IgD-negative memory B cell (primary cell): ENCODE data around the gene S100A11. TPM values are rescaled to one million over a fixed set of nuclear protein-coding genes. Genes with fewer than 3 reads are reported as not detected.
A peak's percentile ranks its signal among the peaks of the same experiment; 100 is the strongest.

Experiments
- H3K27ac Mint-ChIP-seq, 3 donors: one replicate each; pipeline ENCODE4 v1.8.0; 2020 to 2022; ENCODE audit warnings: mild to moderate bottlenecking in 3 of 3, mixed read lengths in 3 of 3, moderate library complexity in 1 of 3
- H3K27me3 Mint-ChIP-seq: one replicate; pipeline ENCODE4 v1.8.0; 2021; ENCODE audit warnings: mixed read lengths
- H3K36me3 Mint-ChIP-seq: one replicate; pipeline ENCODE4 v1.8.0; 2020; ENCODE audit warnings: mild to moderate bottlenecking, mixed read lengths
- H3K4me1 Mint-ChIP-seq, 3 donors: one replicate each; pipeline ENCODE4 v1.8.0; 2020 to 2022; ENCODE audit warnings: mixed read lengths in 3 of 3, mild to moderate bottlenecking in 1 of 3
- H3K4me3 Mint-ChIP-seq, 4 donors: one replicate each; pipeline ENCODE4 v1.8.0; 2020 to 2022; ENCODE audit warnings: mild to moderate bottlenecking in 4 of 4, mixed read lengths in 4 of 4, moderate library complexity in 3 of 4
- H3K9me3 Mint-ChIP-seq, 3 donors: one replicate each; pipeline ENCODE4 v1.8.0; 2020 to 2021; ENCODE audit warnings: mixed read lengths in 3 of 3, mild to moderate bottlenecking in 1 of 3
- polyA plus RNA-seq: library from polyadenylated mRNA; unstranded; fragments of 300-500 nt; fragmentation: Illumina TruSeq; gene quantifications from one replicate; pipeline ENCODE4 v1.2.3, GENCODE V29; 2021

S100A11 gene
- polyA plus RNA-seq, 1 donor from 2014 or later = 140 TPM

- Mint-ChIP-seq H3K27ac (peak overlapping the region; percentile 87 to 97 (median 94)), H3K27me3 (peaks cover 2% of the 10 kb centered on the region), H3K9me3 (no peaks in the 10 kb centered on the region), H3K4me1 (peaks cover 10 to 17% (median 16%) of the 10 kb centered on the region in 3 donors), H3K36me3 (no peaks in the 10 kb centered on the region), H3K4me3 (peak overlapping the region; percentile 55 to 92 (median 74))
These were observed 11.7 kb upstream of the S100A11 start for GRCh38 chr1:152048416-152049009.

DNA sequence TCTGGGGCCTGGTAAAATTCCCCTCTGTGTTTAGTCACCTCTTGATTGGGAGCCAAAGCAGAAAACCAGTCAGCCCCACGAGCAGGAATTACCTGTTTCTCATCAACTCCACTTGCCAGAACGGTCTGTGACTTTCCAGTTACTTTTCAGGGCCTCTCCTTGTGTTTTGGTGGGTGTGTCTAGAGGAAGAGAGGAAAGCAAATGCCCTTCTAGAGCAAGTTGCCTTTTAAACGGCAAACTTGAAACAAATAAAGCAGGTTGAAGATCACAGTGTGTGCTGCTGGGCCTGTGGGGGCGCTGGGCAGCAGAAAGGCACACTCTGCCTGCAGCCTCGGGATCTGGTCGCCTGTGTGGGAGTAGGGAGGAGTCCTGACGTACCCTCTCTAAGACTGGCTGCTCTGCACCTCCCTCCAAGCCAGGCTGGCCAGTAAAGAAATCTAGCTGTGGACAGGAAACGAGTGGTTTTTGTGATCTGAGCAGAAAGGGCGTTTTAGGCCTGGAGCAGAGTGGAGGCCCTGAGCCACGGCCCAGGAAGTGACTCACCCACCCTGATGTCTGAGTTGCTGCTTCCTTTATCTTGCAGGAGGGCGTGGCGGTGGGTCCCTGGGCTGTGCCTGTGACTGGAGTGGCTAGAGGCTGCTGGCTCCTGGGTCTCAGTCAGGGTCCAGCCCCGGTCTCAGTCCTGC lies 11.1 kb upstream of the S100A11 start:
- peaks cover 2% of the 10 kb centered on the region for H3K27me3 Mint-ChIP-seq

GRCh38 chr1:152047413-152047729 lies 10.6 kb upstream of the S100A11 start:
- Mint-ChIP-seq H3K36me3 (no peaks in the 10 kb centered on the region), H3K9me3 (no peaks in the 10 kb centered on the region), H3K4me1 (peaks cover 10 to 15% (median 13%) of the 10 kb centered on the region in 3 donors), H3K4me3 (peak overlapping the region in 3 of 4 donors; percentile 55 to 92 (median 72)), H3K27me3 (no peaks in the 10 kb centered on the region), H3K27ac (peak overlapping the region; percentile 87 to 97 (median 94))

More for the DNA sequence above, 11.1 kb upstream of the S100A11 start:
- peaks cover 10 to 17% (median 16%) of the 10 kb centered on the region in 3 donors for H3K4me1 Mint-ChIP-seq
- no peaks in the 10 kb centered on the region for H3K36me3 Mint-ChIP-seq
- H3K27ac Mint-ChIP-seq = peak overlapping the region; percentile 87 to 97 (median 94)
- H3K4me3 Mint-ChIP-seq = peak overlapping the region; percentile 55 to 92 (median 74)
- no peaks in the 10 kb centered on the region for H3K9me3 Mint-ChIP-seq

- Mint-ChIP-seq H3K27ac (no peak overlapping the region), H3K4me3 (no peak overlapping the region), H3K9me3 (no peaks in the 10 kb centered on the region), H3K4me1 (peaks cover 10 to 15% (median 13%) of the 10 kb centered on the region in 3 donors), H3K27me3 (no peaks in the 10 kb centered on the region), H3K36me3 (no peaks in the 10 kb centered on the region)
These were observed 7.6 kb upstream of the S100A11 start for GRCh38 chr1:152044386-152044785.

GRCh38 chr1:152043870-152044269 lies 7.1 kb upstream of the S100A11 start:
- Mint-ChIP-seq H3K27ac (no peak overlapping the region), H3K27me3 (no peaks in the 10 kb centered on the region), H3K4me1 (peaks cover 10 to 15% (median 13%) of the 10 kb centered on the region in 3 donors), H3K36me3 (no peaks in the 10 kb centered on the region), H3K9me3 (no peaks in the 10 kb centered on the region), H3K4me3 (no peak overlapping the region)

- H3K4me1 Mint-ChIP-seq = peaks cover 7 to 9% (median 8%) of the 10 kb centered on the region in 3 donors
- H3K36me3 Mint-ChIP-seq = no peaks in the 10 kb centered on the region
- no peak overlapping the region for H3K4me3 Mint-ChIP-seq
- no peaks in the 10 kb centered on the region for H3K9me3 Mint-ChIP-seq
- H3K27ac Mint-ChIP-seq = no peak overlapping the region
- H3K27me3 Mint-ChIP-seq = no peaks in the 10 kb centered on the region
These were observed 5.2 kb upstream of the S100A11 start for GRCh38 chr1:152042030-152042429.

DNA sequence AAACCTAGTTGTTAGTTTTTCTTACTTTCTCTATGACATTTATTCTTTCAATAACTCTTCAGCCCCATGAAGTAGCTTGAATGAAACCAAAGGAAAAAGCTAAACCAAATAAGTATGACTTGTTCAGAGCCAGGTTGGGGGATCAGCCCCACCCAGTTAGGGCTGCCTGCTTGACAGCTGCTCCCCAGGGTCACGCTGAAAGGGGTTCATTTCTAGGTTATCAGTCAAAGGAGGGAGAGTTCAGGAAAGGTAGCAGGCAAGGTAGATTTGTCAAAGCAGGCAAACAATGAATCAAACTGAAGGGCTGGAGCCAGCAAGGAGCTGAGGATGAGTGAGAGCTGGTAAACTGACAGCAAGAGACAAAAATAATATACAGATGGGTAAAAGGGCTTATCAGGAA lies 3.1 kb upstream of the S100A11 start:
- Mint-ChIP-seq H3K27ac (no peak overlapping the region), H3K36me3 (no peaks in the 10 kb centered on the region), H3K4me3 (no peak overlapping the region), H3K4me1 (peaks cover 20 to 25% (median 21%) of the 10 kb centered on the region in 3 donors), H3K9me3 (no peaks in the 10 kb centered on the region), H3K27me3 (no peaks in the 10 kb centered on the region)

DNA sequence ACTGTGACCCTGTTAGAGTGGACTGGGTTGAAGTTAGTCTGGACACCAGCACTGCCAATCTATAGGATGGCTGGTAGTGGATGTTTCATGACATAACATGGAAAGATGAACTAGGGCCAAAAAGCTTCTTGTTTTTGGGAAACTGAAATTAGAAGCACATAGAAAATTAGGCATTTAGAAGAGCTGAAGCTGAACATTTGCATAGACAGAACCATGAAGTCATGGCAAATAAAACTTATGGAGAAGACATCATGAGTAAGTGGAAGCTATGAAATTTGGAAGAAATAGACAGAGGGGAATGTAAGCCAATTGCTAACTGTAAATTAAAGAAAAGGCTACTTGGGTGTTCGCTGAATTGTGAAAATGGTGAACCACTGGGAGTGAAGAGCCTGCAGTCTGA lies 2.7 kb upstream of the S100A11 start:
- Mint-ChIP-seq H3K4me1 (peaks cover 24 to 29% (median 25%) of the 10 kb centered on the region in 3 donors), H3K4me3 (no peak overlapping the region), H3K27me3 (peaks cover 3% of the 10 kb centered on the region), H3K27ac (no peak overlapping the region), H3K36me3 (no peaks in the 10 kb centered on the region), H3K9me3 (no peaks in the 10 kb centered on the region)

DNA sequence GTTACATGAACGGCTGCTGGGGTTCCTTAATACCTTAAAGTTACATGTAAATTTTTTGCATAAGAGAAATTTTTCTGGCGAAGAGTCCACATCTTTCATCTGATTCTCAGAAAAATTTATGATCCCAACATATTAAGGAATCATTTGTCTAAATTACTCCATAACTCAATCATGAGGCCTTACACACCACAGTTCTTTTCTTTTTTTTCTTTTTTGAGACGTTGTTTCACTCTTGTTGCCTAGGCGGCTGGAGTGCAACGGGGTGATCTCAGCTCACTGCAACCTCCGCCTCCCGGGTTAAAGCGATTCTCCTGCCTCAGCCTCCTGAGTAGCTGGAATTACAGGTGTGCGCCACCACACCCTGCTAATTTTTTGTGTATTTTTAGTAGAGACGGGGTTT lies 2.1 kb upstream of the S100A11 start:
- Mint-ChIP-seq H3K9me3 (no peaks in the 10 kb centered on the region), H3K4me1 (peaks cover 24 to 35% (median 25%) of the 10 kb centered on the region in 3 donors), H3K27ac (no peak overlapping the region), H3K4me3 (peak overlapping the region in 1 of 4 donors; percentile 87), H3K36me3 (no peaks in the 10 kb centered on the region), H3K27me3 (peaks cover 3% of the 10 kb centered on the region)

GRCh38 chr1:152035539-152036266 lies 1.1 kb downstream of the S100A11 start:
- Mint-ChIP-seq H3K4me1 (peaks cover 24 to 35% (median 26%) of the 10 kb centered on the region in 3 donors), H3K27ac (peak overlapping the region; percentile 82 to 95 (median 92)), H3K9me3 (no peaks in the 10 kb centered on the region)

GRCh38 chr1:152034654-152035538 lies 1.9 kb downstream of the S100A11 start:
- Mint-ChIP-seq H3K4me1 (peaks cover 24 to 35% (median 28%) of the 10 kb centered on the region in 3 donors), H3K27ac (peak overlapping the region; percentile 82 to 95 (median 92)), H3K9me3 (no peaks in the 10 kb centered on the region), H3K36me3 (peaks cover 2% of the 10 kb centered on the region), H3K4me3 (peak overlapping the region; percentile 88 to 96 (median 95)), H3K27me3 (peaks cover 3% of the 10 kb centered on the region)

More at GRCh38 chr1:152035539-152036266, 1.1 kb downstream of the S100A11 start:
- H3K4me3 Mint-ChIP-seq = peak overlapping the region; percentile 88 to 96 (median 95)
- H3K36me3 Mint-ChIP-seq = no peaks in the 10 kb centered on the region
- peaks cover 3% of the 10 kb centered on the region for H3K27me3 Mint-ChIP-seq

GRCh38 chr1:152034324-152034653 lies 2.5 kb downstream of the S100A11 start:
- peaks cover 3% of the 10 kb centered on the region for H3K27me3 Mint-ChIP-seq
- no peaks in the 10 kb centered on the region for H3K9me3 Mint-ChIP-seq
- H3K36me3 Mint-ChIP-seq = peaks cover 2% of the 10 kb centered on the region
- H3K4me3 Mint-ChIP-seq = peak overlapping the region in 3 of 4 donors; percentile 88 to 96 (median 95)
- H3K27ac Mint-ChIP-seq = peak overlapping the region in 2 of 3 donors; percentile 39 to 82
- peaks cover 24 to 35% (median 28%) of the 10 kb centered on the region in 3 donors for H3K4me1 Mint-ChIP-seq

DNA sequence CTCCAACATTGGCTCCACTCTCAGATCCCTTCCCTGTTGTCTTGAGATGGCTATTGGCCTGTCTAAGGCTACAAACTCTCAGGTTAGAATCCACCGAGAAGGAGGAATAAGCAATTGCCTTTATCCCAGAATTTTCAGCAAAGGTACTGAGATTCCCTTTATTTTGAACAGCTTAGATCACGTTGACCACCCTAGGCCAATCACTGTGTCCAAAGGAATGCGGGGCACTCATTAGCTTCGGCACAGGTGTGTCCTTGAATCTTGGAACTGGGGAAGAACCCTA lies 6.9 kb downstream of the S100A11 start:
- H3K36me3 Mint-ChIP-seq = peaks cover 2% of the 10 kb centered on the region
- H3K4me1 Mint-ChIP-seq = peaks cover 3 to 10% (median 7%) of the 10 kb centered on the region in 3 donors
- no peak overlapping the region for H3K4me3 Mint-ChIP-seq
- peaks cover 4% of the 10 kb centered on the region for H3K27me3 Mint-ChIP-seq
- no peak overlapping the region for H3K27ac Mint-ChIP-seq
- peaks cover 0 to 2% (median 0%) of the 10 kb centered on the region in 3 donors for H3K9me3 Mint-ChIP-seq

DNA sequence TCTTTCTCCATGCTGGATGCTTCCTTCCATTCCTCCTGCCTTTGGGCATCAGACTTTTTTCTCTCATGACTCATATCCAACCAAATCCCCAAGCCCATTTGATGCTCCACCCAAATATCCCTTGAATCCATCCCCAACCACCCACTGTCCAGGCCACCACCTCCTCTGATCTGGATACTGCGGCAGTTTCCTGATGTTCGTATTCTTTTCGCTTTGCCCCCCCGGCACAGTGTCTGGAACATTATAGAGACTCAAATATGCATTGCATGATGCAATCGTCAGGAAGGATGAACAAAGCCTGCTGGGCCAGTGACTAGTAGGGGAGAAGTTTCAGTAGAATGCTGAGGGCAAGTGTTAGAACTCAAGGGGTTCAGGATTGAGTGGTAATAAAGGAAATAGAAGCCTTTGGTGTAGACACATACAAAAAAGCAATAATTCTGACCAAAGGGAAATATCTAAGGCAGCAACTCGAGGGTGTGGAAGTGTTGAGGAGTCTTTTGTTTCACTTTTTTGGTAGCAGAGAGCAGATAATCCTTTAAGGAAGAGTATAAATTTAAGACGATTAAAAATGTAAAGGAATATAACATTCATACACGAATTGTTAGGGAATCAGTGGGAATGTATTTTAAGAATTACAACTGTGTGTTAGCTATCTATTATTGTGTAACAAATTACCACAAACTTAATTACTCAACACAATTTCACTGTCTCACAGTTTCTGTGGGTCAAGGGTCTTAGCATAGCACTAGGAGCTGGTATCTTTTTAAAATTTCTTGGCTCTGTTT lies 7.5 kb downstream of the S100A11 start:
- peaks cover 0 to 2% (median 0%) of the 10 kb centered on the region in 3 donors for H3K9me3 Mint-ChIP-seq
- peaks cover 0 to 5% (median 3%) of the 10 kb centered on the region in 3 donors for H3K4me1 Mint-ChIP-seq
- peak overlapping the region in 1 of 4 donors; percentile 32 for H3K4me3 Mint-ChIP-seq
- H3K36me3 Mint-ChIP-seq = peaks cover 2% of the 10 kb centered on the region
- no peak overlapping the region for H3K27ac Mint-ChIP-seq
- peaks cover 1% of the 10 kb centered on the region for H3K27me3 Mint-ChIP-seq
